ENCODE results near the gene PDE4C. TPM values are rescaled to one million over a fixed set of nuclear protein-coding genes. Genes with fewer than 3 reads are reported as not detected.

The PDE4C gene
- total and polyA plus RNA-seq, 9 of the 15 experiments (the other 6 are each of a cell fraction or from before 2014, with no cell fraction given) = 0.04 to 0.91 (median 0.20) TPM; not detected in 1

GRCh38 chr19:18204394-18205199, 21.6 kb downstream of the PDE4C start (continued):
- TF ChIP-seq IRF1 (CRISPR knock-in tag; IDR thresholded peaks at IDR 0.05; ENCODE audit: borderline replicate concordance) (no peak), MED1 (CRISPR knock-in tag; IDR thresholded peaks at IDR 0.05; ENCODE audit: borderline replicate concordance) (no peak), RUNX1 (IDR thresholded peaks at IDR 0.05; ENCODE audit: low read depth) (no peak), GATAD2B (IDR thresholded peaks at IDR 0.05; ENCODE audit: borderline replicate concordance) (peak; percentile 80; the same call in 1 of the 2 replicates), ZBTB34 (CRISPR knock-in tag; IDR thresholded peaks at IDR 0.05) (no peak), SIN3B (IDR thresholded peaks at IDR 0.05; ENCODE audit: low read depth) (no peak), ELF4 (CRISPR knock-in tag; IDR thresholded peaks at IDR 0.05) (no peak), ZZZ3 (IDR thresholded peaks at IDR 0.05) (no peak), HDAC2 (IDR thresholded peaks at IDR 0.05) (0 out of 2 replicates have a peak, but pooled peaks have one; percentile 44), ERF (CRISPR knock-in tag; IDR thresholded peaks at IDR 0.05) (no peak), ARID1B (IDR thresholded peaks at IDR 0.05) (no peak), NCOA2 (IDR thresholded peaks at IDR 0.05; ENCODE audit: partially characterized antibody in 2 of 2) (no peak), BRD9 (IDR thresholded peaks at IDR 0.05; ENCODE audit: low read depth, partially characterized antibody) (peak; percentile 24), SMAD2 (IDR thresholded peaks at IDR 0.05; ENCODE audit: low read depth, low read length) (no peak), ZEB2 (IDR thresholded peaks at IDR 0.05) (0 out of 2 replicates have a peak, but pooled peaks have one; percentile 14), PTBP1 (IDR thresholded peaks at IDR 0.05; ENCODE audit: low read depth, low read length) (no peak), PHF8 (IDR thresholded peaks at IDR 0.05; ENCODE audit: borderline replicate concordance, low read length) (peak; percentile 40; the same call in 1 of the 2 replicates), CHD4 (IDR thresholded peaks at IDR 0.05; ENCODE audit: insufficient read depth, insufficient replicate concordance, low read depth, low read length, poor library complexity, severe bottlenecking) (no peak), EZH2 (IDR thresholded peaks at IDR 0.05; ENCODE audit: borderline replicate concordance, low read depth, low read length) (no peak), ZNF395 (CRISPR knock-in tag; IDR thresholded peaks at IDR 0.05) (no peak), NBN (IDR thresholded peaks at IDR 0.05; ENCODE audit: low read depth) (no peak), ZNF121 (CRISPR knock-in tag; conservative IDR thresholded peaks at IDR 0.05) (no peak), ZNF224 (CRISPR knock-in tag; IDR thresholded peaks at IDR 0.05) (no peak), TRIM24 (IDR thresholded peaks at IDR 0.05) (no peak), ZNF507 (tag; conservative IDR thresholded peaks at IDR 0.05) (no peak), GABPB2 (CRISPR knock-in tag; conservative IDR thresholded peaks at IDR 0.05) (no peak)
